A549 (cell line): ENCODE results near the gene ZDHHC22. TPM values are rescaled to one million over a fixed set of nuclear protein-coding genes. Genes with fewer than 3 reads are reported as not detected.

ENCODE experiments used
- ATAC-seq, 2 experiments: fragments of 200-7000 bp in 1 of 2; fragments of >200 bp in 1 of 2; cut with Nextera tagmentation in 1 of 2; cut with Tn5 transposase in 1 of 2; 3 replicates each; pipeline versions ENCODE4 v1.8.0 to v1.9.1; 2018 to 2020; ENCODE audit warnings: mild to moderate bottlenecking in 1 of 2, moderate library complexity in 1 of 2
- CTCF ChIA-PET: fragments of 300-600 bp; sonication (Branson Sonifier 250); formaldehyde crosslinking; extraction: SDS; loops from one replicate; lab custom pipeline; 2021; ENCODE audit warnings: antibody characterized with exemption, inconsistent platforms; lab: Yijun Ruan, JAX
- POLR2A ChIA-PET: fragments of 350-600 bp; formaldehyde crosslinking; extraction: SDS; loops from one replicate; lab custom pipeline; 2021; ENCODE audit warnings: antibody characterized with exemption, inconsistent platforms; lab: Yijun Ruan, JAX
- DNase-seq, 2 experiments: peaks; one replicate each; pipeline versions ENCODE4 v3.0.0 to v3.0.0-alpha.2; 2011 to 2016; ENCODE audit warnings: low read depth in 1 of 2, low spot score in 1 of 2
- FAIRE-seq: peaks from 2 replicates; lab custom pipeline; 2011; peaks lifted over from hg19 to GRCh38; lab: Jason Lieb, UNC
- H3K27ac ChIP-seq, 2 experiments: fragments of >200 bp; sonication (Bioruptor Twin); formaldehyde crosslinking; 3 replicates each; pipeline ENCODE4 v1.5.1; 2016 to 2017
- H3K4me1 ChIP-seq: fragments of >200 bp; sonication (Bioruptor Twin); formaldehyde crosslinking; 3 replicates; pipeline ENCODE4 v1.6.1; 2016
- H3K4me2 ChIP-seq: fragments of >200 bp; sonication (Bioruptor Twin); formaldehyde crosslinking; 3 replicates; pipeline ENCODE4 v1.6.1; 2016
- H3K4me3 ChIP-seq: fragments of >200 bp; sonication (Bioruptor Twin); formaldehyde crosslinking; 3 replicates; pipeline ENCODE4 v1.5.1; 2016
- H3K9me3 ChIP-seq: fragments of >200 bp; sonication (Bioruptor Twin); formaldehyde crosslinking; 3 replicates; pipeline ENCODE4 v1.6.1; 2016
- BHLHE40 ChIP-seq: IDR thresholded peaks from 2 replicates; pipeline ENCODE4 v1.6.1; 2012; ENCODE audit warnings: low read depth, low read length, inconsistent platforms
- CHD2 ChIP-seq: fragments of 150-350 bp; IDR thresholded peaks from 2 replicates; pipeline ENCODE4 v1.6.1; 2014; ENCODE audit warnings: low read length; ENCODE audit not compliant: partially characterized antibody
- E2F6 ChIP-seq: IDR thresholded peaks from 2 replicates; pipeline ENCODE4 v1.6.1; 2012; ENCODE audit warnings: low read depth, borderline replicate concordance
- EHF ChIP-seq: fragments of 250-450 bp; sonication (Bioruptor Pico); IDR thresholded peaks from 2 replicates; pipeline ENCODE4 v1.5.0; 2020; ENCODE audit warnings: mild to moderate bottlenecking
- EP300 ChIP-seq, 2 experiments: fragments of >200 bp; sonication (Bioruptor Twin); formaldehyde crosslinking; IDR thresholded peaks; 2 replicates in 1 of 2; 3 replicates in 1 of 2; pipeline ENCODE4 v1.6.1; 2016 to 2017
- FOSB ChIP-seq: fragments of 250-450 bp; sonication (Bioruptor Pico); IDR thresholded peaks from 2 replicates; pipeline ENCODE4 v1.5.0; 2020; ENCODE audit warnings: mild to moderate bottlenecking, moderate library complexity
- FOSL2 ChIP-seq, 2 experiments: fragments of 450-650 bp in 1 of 2; fragments of >200 bp in 1 of 2; sonication (Bioruptor Twin) in 1 of 2; formaldehyde crosslinking; IDR thresholded peaks; 2 replicates each; pipeline versions ENCODE4 v1.5.0 to v1.6.1; 2016 to 2020; ENCODE audit warnings: mild to moderate bottlenecking in 1 of 2, moderate library complexity in 1 of 2
- HDAC2 ChIP-seq: fragments of 200-600 bp; sonication (generic); IDR thresholded peaks from 2 replicates; pipeline ENCODE4 v1.6.1; 2016
- HOXB13 ChIP-seq: fragments of 250-450 bp; sonication (Bioruptor Pico); IDR thresholded peaks from 2 replicates; pipeline ENCODE4 v1.5.0; 2020; ENCODE audit warnings: low read depth, mild to moderate bottlenecking, moderate library complexity
- KDM5A ChIP-seq: fragments of 200-600 bp; sonication (generic); IDR thresholded peaks from 2 replicates; pipeline ENCODE4 v1.6.1; 2016; ENCODE audit warnings: antibody characterized with exemption, mild to moderate bottlenecking
- MAFK ChIP-seq: fragments of 450-650 bp; IDR thresholded peaks from 2 replicates; pipeline ENCODE4 v1.6.1; 2014; ENCODE audit not compliant: partially characterized antibody
- MAX ChIP-seq: IDR thresholded peaks from 2 replicates; pipeline ENCODE4 v1.6.1; 2012
- MYC ChIP-seq: IDR thresholded peaks from 2 replicates; pipeline ENCODE4 v1.6.1; 2012; ENCODE audit warnings: mild to moderate bottlenecking, inconsistent platforms, low read length, improper control_type of control experiment, borderline replicate concordance
- NFE2L2 ChIP-seq: fragments of 150-350 bp; conservative IDR thresholded peaks from 2 replicates; pipeline ENCODE4 v1.6.1; 2014; ENCODE audit warnings: low read length
- PHF8 ChIP-seq: fragments of 200-600 bp; sonication (generic); IDR thresholded peaks from 2 replicates; pipeline ENCODE4 v1.6.1; 2016; ENCODE audit warnings: low read depth, mild to moderate bottlenecking, antibody characterized with exemption, moderate library complexity, borderline replicate concordance
- RCOR1 ChIP-seq: fragments of 150-350 bp; IDR thresholded peaks from 2 replicates; pipeline ENCODE4 v1.6.1; 2014; ENCODE audit warnings: antibody characterized with exemption, low read length, low read depth
- REST ChIP-seq: fragments of 200-600 bp; sonication (generic); IDR thresholded peaks from 2 replicates; pipeline ENCODE4 v1.6.1; 2016; ENCODE audit warnings: antibody characterized with exemption, mild to moderate bottlenecking, moderate library complexity
- SMC3 ChIP-seq: fragments of >200 bp; sonication (Bioruptor Twin); formaldehyde crosslinking; IDR thresholded peaks from 3 replicates; pipeline ENCODE4 v1.6.1; 2018; ENCODE audit warnings: inconsistent platforms
- SREBF2 ChIP-seq: fragments of 450-650 bp; IDR thresholded peaks from 2 replicates; pipeline ENCODE4 v1.6.1; 2014; ENCODE audit warnings: mild to moderate bottlenecking, moderate library complexity
- USF2 ChIP-seq: fragments of 450-650 bp; IDR thresholded peaks from 2 replicates; pipeline ENCODE4 v1.6.1; 2014; ENCODE audit warnings: antibody characterized with exemption
- ZSCAN20 ChIP-seq: fragments of 250-450 bp; sonication (Bioruptor Pico); IDR thresholded peaks from 2 replicates; pipeline ENCODE4 v1.8.0; 2022; ENCODE audit warnings: mild to moderate bottlenecking, moderate library complexity
- WGBS: methylation state at CpG from one replicate; pipeline ENCODE4 v1.1.6; 2017; ENCODE audit errors: missing lambda C conversion rate; 5-methylcytosine and 5-hydroxymethylcytosine counted together
- polyA plus RNA-seq, 4 experiments: library from polyadenylated mRNA; depleted of rRNA in 3 of 4; stranded (reverse); fragments of >200 nt; fragmentation: RNase III in 1 of 4; extraction: RNeasy Plus Mini Kit Qiagen cat#74134 plus additional on column Dnase treatment in 1 of 4; gene quantifications; 2 replicates in 3 of 4; 3 replicates in 1 of 4; pipeline ENCODE4 v1.2.3, GENCODE V29; 2011 to 2017

Gene ZDHHC22
- polyA plus RNA-seq, 2 of the 4 experiments (the other 2 are of a cell fraction), result 0.04 to 0.23 TPM

GRCh38 chr14:77142005-77142800 is 612 bp upstream of the ZDHHC22 start:
- POLR2A ChIA-PET, result no interaction called here
- no peaks in the 10 kb centered on the region for H3K9me3 ChIP-seq
- peaks cover 9% of the 10 kb centered on the region for H3K4me1 ChIP-seq
- ATAC-seq (no peak), DNase-seq (no peak), FAIRE-seq (no peak)
- H3K4me3 ChIP-seq, result peak overlapping the region; percentile 58
- peak overlapping the region; percentile 100 for H3K4me2 ChIP-seq
- 44% methylated on average over 9 of the region's 9 CpGs for WGBS
- peak overlapping the region in 1 of 2 experiments; percentile 70; a peak in 2 of 6 replicates for H3K27ac ChIP-seq
- TF ChIP-seq EP300 (IDR thresholded peaks at IDR 0.05) (no peak), FOSB (CRISPR knock-in tag) (no peak), USF2 (no peak), HDAC2 (no peak), SREBF2 (no peak)
- CTCF ChIA-PET, result interaction anchor here (1.0 to 7.3 kb wide), 19 partner anchors 9 to 410 kb away, joined by 3 to 78 read pairs (median 4); partner anchors contain the start of genes GSTZ1 and POMT2

GRCh38 chr14:77140359-77141213 is 1.0 kb downstream of the ZDHHC22 start:
- CTCF ChIA-PET, result interaction anchor here (0.5 to 7.3 kb wide), 21 partner anchors 11 to 409 kb away, joined by 3 to 78 read pairs (median 3); partner anchors contain the start of genes SAMD15 and TMED8
- peak overlapping the region; percentile 58 for H3K4me3 ChIP-seq
- WGBS, result 10% methylated on average over 22 of the region's 67 CpGs
- peak; percentile 33 to 54 for ATAC-seq
- TF ChIP-seq NFE2L2, result no peak
- TF ChIP-seq BHLHE40, result no peak
- TF ChIP-seq PHF8, result no peak
- 0 out of 2 replicates have a peak, but pooled peaks have one; percentile 10 for TF ChIP-seq E2F6
- TF ChIP-seq, all 56 proteins: peak for 1
- Histone ChIP-seq H3K27ac (peak overlapping the region in 1 of 2 experiments; percentile 70; a peak in 2 of 6 replicates), H3K4me1 (peaks cover 9% of the 10 kb centered on the region), H3K4me2 (peak overlapping the region; percentile 100), H3K9me3 (no peaks in the 10 kb centered on the region)
- FAIRE-seq (no peak), DNase-seq (peak in 1 of 2 experiments; percentile 39)
- POLR2A ChIA-PET, result no interaction called here

GRCh38 chr14:77139540-77140358 is 1.8 kb downstream of the ZDHHC22 start:
- DNase-seq, result peak; percentile 59 to 89
- H3K27ac ChIP-seq, result peak overlapping the region in 1 of 2 experiments; percentile 43; a peak in 1 of 6 replicates
- no peak for FAIRE-seq
- WGBS, result 10% methylated on average over 40 of the region's 52 CpGs
- H3K4me1 ChIP-seq, result peaks cover 9% of the 10 kb centered on the region
- H3K4me3 ChIP-seq, result peak overlapping the region; percentile 58
- ChIA-PET CTCF (interaction anchor here (0.5 to 7.3 kb wide), 19 partner anchors 12 to 410 kb away, joined by 3 to 78 read pairs (median 3); partner anchors contain the start of genes SAMD15 and TMED8), POLR2A (no interaction called here)
- H3K9me3 ChIP-seq, result no peaks in the 10 kb centered on the region
- peak overlapping the region; percentile 100 for H3K4me2 ChIP-seq
- ATAC-seq, result peak; percentile 67 to 87
- no peak for TF ChIP-seq RCOR1
- no peak for TF ChIP-seq FOSL2 (IDR thresholded peaks at IDR 0.05)
- TF ChIP-seq FOSL2 (CRISPR knock-in tag; IDR thresholded peaks at IDR 0.05), result no peak
- TF ChIP-seq BHLHE40, result no peak
- no peak for TF ChIP-seq MAFK
- no peak for TF ChIP-seq KDM5A
- TF ChIP-seq MYC, result no peak
- TF ChIP-seq SMC3, result peak; percentile 54
- TF ChIP-seq CHD2, result no peak
- TF ChIP-seq HOXB13, result no peak
- TF ChIP-seq ZSCAN20 (CRISPR knock-in tag), result no peak
- TF ChIP-seq EHF (CRISPR knock-in tag), result no peak
- no peak for TF ChIP-seq SREBF2
- TF ChIP-seq REST, result no peak
- TF ChIP-seq E2F6, result peak; percentile 67; the same call in 1 of the 2 replicates
- TF ChIP-seq MAX, result peak; percentile 67
